Natural killer cell treated with Interleukin-12 subunit alpha and Interleukin-12 subunit beta and Interleukin-15 and Interleukin-18, amount 100 ng/mL, for 72 hours (primary cell): ENCODE measurements around the gene KRT3. TPM values are rescaled to one million over a fixed set of nuclear protein-coding genes. Genes with fewer than 3 reads are reported as not detected.

ENCODE experiments used
- ATAC-seq, 2 donors: fragments of 150-1000 bp; cut with Tn5 transposase in 1 of 2; sonication (Bioruptor Pico), chemical (Tn5 transposase) in 1 of 2; 2 replicates each; pipeline ENCODE4 v1.10.0; 2021
- DNase-seq: peaks from one replicate; pipeline ENCODE4 v3.0.0; 2022; ENCODE audit warnings: low spot score
- H3K27ac Mint-ChIP-seq, 2 donors: 1 replicate in 1 of 2; 2 replicates in 1 of 2; pipeline ENCODE4 v1.8.0; 2022; ENCODE audit warnings: mixed read lengths in 2 of 2, mild to moderate bottlenecking in 1 of 2, moderate library complexity in 1 of 2
- H3K27me3 Mint-ChIP-seq, 2 donors: 1 replicate in 1 of 2; 2 replicates in 1 of 2; pipeline ENCODE4 v1.8.0; 2022; ENCODE audit warnings: mixed read lengths in 2 of 2
- H3K36me3 Mint-ChIP-seq: one replicate; pipeline ENCODE4 v1.8.0; 2022; ENCODE audit warnings: mixed read lengths
- H3K4me1 Mint-ChIP-seq, 2 donors: 1 replicate in 1 of 2; 2 replicates in 1 of 2; pipeline ENCODE4 v1.8.0; 2022; ENCODE audit warnings: low read depth in 2 of 2, mixed read lengths in 2 of 2, mild to moderate bottlenecking in 1 of 2
- H3K4me3 Mint-ChIP-seq: one replicate; pipeline ENCODE4 v1.8.0; 2022; ENCODE audit warnings: mixed read lengths
- H3K9me3 Mint-ChIP-seq: 2 replicates; pipeline ENCODE4 v1.8.0; 2022; ENCODE audit warnings: mixed read lengths
- total RNA-seq, 2 donors: library from RNA; stranded (reverse); gene quantifications; one replicate each; pipeline ENCODE4 v1.2.3, GENCODE V29; 2022

KRT3 gene
- total RNA-seq, 2 donors from 2014 or later, result not detected

DNA sequence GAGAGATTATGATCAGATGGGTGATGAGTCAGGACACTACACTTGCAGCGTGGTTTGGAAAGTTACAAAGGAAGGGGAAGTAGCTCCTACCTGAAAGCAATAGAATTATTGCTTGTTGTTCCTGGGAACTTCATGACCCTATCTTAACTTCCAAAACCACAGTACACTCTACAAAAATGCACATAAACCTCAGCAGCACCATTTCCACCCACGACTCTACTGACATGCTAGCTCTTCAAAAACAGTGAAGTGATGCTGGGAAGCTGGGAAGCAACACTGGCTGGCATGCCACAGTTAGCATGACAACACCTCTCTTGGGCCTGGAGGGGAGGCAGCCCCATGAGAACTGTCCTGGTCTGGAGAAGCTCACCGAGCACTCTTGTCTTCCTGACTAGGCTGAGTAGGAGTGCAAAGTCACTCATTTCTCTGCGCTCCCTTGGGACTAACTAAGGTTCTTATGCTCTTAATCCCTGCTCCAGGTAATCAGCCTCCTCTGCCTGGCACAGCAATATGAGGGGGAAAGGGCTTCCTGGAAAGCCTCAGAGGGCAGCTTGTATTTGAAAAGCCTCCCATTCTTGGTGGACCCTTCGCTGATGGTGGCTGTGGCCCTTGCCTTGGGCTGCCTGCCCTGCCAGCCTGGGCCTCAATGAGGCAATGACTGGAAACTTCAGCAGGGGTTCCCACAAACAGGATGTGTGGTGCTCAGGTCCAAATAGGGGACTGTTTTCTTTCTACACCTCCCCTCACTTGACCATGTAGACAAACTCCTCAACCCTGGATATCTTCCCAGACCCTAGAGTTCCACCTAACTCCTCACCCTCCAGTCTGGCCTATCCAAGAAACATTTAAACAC is 1.2 kb downstream of the KRT3 start:
- H3K36me3 Mint-ChIP-seq, result no peaks in the 10 kb centered on the region
- H3K27ac Mint-ChIP-seq, result no peak overlapping the region
- peaks cover 14 to 19% of the 10 kb centered on the region in 2 donors for H3K27me3 Mint-ChIP-seq
- ATAC-seq, result no peak
- H3K4me1 Mint-ChIP-seq, result peaks cover 0 to 11% of the 10 kb centered on the region in 2 donors
- H3K4me3 Mint-ChIP-seq, result no peak overlapping the region
- no peak for DNase-seq
- no peaks in the 10 kb centered on the region for H3K9me3 Mint-ChIP-seq

- Mint-ChIP-seq H3K27me3 (peaks cover 34 to 36% of the 10 kb centered on the region in 2 donors), H3K36me3 (no peaks in the 10 kb centered on the region), H3K9me3 (no peaks in the 10 kb centered on the region), H3K4me1 (peaks cover 0 to 23% of the 10 kb centered on the region in 2 donors), H3K27ac (no peak overlapping the region), H3K4me3 (no peak overlapping the region)
- DNase-seq (no peak), ATAC-seq (no peak)
Observed at GRCh38 chr12:52792185-52793029, 3.5 kb downstream of the KRT3 start.

DNA sequence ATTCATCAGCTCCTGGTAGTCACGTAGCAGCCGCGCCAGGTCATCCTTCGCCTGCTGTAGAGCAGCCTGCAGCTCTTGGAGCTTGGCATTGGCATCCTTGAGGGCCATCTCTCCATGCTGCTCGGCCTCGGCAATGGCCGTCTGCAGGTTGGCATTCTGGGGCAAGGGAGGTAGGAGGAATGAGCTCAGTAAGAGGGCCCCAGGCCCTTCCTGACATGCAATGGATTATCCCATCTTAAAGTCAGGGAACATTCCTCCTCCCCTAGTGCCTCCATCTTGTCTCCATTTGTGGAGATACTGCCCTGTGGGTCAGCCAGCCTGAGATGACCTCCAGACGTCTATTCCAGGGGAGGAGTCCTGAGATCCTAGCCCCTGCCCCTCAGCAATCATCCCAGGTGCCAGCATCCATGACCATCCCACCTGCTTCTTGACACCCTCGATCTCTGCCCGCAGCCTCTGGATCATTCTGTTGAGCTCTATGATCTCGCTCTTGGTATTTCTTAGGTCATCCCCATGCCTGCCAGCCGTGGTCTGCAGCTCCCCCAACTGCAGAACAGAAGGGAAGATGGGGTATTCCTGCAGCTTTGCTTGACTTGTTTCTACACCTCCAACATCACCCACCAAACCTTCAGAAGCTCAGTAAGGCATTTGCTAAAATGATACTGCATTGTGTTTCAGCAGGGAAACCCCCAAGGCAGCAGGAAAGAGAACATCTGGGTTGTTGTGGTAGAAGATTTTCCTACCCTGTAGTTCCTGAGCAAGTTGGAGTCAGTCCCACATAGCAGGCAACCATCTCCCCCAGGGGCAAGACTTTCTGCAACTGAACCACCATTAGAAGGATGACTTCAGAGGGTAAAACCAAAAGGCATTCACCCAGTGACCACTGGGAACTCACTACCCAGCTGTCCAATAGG is 4.4 kb downstream of the KRT3 start:
- Mint-ChIP-seq H3K9me3 (no peaks in the 10 kb centered on the region), H3K27me3 (peaks cover 34 to 36% of the 10 kb centered on the region in 2 donors), H3K36me3 (no peaks in the 10 kb centered on the region), H3K4me1 (peaks cover 0 to 23% of the 10 kb centered on the region in 2 donors), H3K4me3 (no peak overlapping the region), H3K27ac (no peak overlapping the region)
- DNase-seq (no peak), ATAC-seq (no peak)

- ATAC-seq (no peak), DNase-seq (no peak)
- Mint-ChIP-seq H3K27ac (no peak overlapping the region), H3K9me3 (no peaks in the 10 kb centered on the region), H3K27me3 (peaks cover 36 to 37% of the 10 kb centered on the region in 2 donors), H3K4me3 (no peak overlapping the region), H3K36me3 (no peaks in the 10 kb centered on the region), H3K4me1 (peaks cover 0 to 23% of the 10 kb centered on the region in 2 donors)
Observed at GRCh38 chr12:52790427-52791270, 5.3 kb downstream of the KRT3 start.

DNA sequence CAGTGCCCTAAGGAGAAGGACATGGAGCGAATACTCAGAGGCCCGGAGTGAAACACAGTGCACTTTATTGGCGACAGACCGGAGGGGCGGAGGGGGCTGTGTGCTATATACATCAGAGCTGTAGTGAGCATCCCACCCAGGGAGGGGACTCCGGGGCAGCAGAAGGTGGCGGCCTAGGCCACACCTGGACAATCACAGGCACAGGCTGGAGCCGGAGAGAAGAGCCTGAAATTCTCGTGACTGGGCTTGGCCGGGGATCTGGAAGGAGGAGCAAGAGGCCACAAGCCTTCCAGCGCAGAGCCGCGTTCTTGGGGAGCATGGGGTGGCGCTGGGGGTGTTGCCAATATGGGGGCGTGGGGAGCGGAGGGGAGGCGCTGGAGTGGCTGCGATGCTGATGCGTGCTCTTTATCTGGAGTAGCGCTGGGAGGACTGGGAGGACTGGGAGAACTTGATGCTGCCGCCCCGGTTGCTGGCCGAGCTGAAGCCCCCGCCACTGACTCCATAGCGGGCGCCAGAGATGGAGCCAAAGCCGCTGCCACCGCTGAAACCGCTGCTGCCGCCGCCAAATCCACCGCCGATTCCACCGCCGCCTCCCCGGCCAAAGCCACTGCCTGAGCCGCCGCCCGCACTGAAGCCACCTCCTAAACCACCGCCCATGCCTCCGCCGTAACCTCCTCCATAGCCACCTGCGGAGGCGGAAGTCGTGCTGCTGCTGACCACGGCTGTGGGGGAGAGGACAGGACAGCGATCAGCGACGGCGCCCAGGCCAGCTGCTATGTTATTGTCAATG is 6.1 kb downstream of the KRT3 start:
- no peak overlapping the region for H3K27ac Mint-ChIP-seq
- H3K9me3 Mint-ChIP-seq, result no peaks in the 10 kb centered on the region
- peaks cover 0 to 23% of the 10 kb centered on the region in 2 donors for H3K4me1 Mint-ChIP-seq
- ATAC-seq, result peak in 1 of 2 donors; percentile 35
- H3K36me3 Mint-ChIP-seq, result no peaks in the 10 kb centered on the region
- DNase-seq, result no peak
- H3K4me3 Mint-ChIP-seq, result no peak overlapping the region
- H3K27me3 Mint-ChIP-seq, result peaks cover 42 to 45% of the 10 kb centered on the region in 2 donors

GRCh38 chr12:52788876-52789636 is 6.9 kb downstream of the KRT3 start:
- H3K4me3 Mint-ChIP-seq, result no peak overlapping the region
- H3K27me3 Mint-ChIP-seq, result peaks cover 40 to 51% of the 10 kb centered on the region in 2 donors
- no peaks in the 10 kb centered on the region for H3K9me3 Mint-ChIP-seq
- ATAC-seq (no peak), DNase-seq (no peak)
- no peaks in the 10 kb centered on the region for H3K36me3 Mint-ChIP-seq
- H3K27ac Mint-ChIP-seq, result no peak overlapping the region
- peaks cover 0 to 23% of the 10 kb centered on the region in 2 donors for H3K4me1 Mint-ChIP-seq

GRCh38 chr12:52788192-52788875 is 7.6 kb downstream of the KRT3 start:
- no peak for DNase-seq
- no peak overlapping the region for H3K4me3 Mint-ChIP-seq
- peaks cover 43 to 58% of the 10 kb centered on the region in 2 donors for H3K27me3 Mint-ChIP-seq
- H3K36me3 Mint-ChIP-seq, result no peaks in the 10 kb centered on the region
- peaks cover 3 to 23% of the 10 kb centered on the region in 2 donors for H3K4me1 Mint-ChIP-seq
- ATAC-seq, result no peak
- no peak overlapping the region for H3K27ac Mint-ChIP-seq
- no peaks in the 10 kb centered on the region for H3K9me3 Mint-ChIP-seq

DNA sequence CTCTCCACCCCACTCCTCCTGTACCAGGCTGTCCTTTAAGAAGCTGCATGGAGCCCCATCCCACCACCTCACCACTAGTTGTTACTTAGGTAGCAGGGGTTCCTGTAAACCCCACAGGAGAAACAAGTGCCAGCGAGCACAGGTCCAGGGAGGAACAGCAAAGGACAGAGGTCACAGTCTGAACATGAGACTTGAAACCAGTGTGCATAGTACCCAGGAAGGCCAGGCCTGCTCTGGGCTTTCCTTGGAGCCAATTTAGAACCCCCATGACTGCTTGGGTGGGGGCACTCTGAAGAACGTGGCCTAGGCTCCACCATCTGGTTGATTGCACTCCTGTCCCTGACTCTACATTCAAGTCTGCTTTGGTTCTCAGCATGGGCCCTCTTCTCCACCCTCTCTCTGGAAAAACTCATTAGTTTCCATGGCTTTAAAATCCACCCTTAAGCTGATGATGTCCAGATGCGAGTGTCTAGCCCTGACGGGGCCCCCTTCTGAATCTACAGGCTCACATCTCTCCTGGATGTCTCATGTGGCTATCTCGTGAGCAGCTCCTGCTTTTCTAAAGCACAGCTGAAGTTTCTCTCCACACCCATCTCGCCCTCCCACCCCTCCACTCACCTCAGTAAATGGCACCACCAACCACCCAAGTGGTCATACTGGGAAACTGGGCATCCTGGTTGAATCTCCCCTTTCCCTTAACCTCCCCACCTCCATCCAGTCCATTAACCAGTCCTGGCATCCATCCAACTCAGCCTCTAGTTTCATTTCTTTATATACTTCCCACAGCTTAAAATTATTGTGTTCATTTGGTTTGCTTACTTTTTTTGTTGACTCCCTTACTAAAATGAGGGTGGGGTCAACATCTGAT is 8.4 kb downstream of the KRT3 start:
- H3K4me1 Mint-ChIP-seq, result peaks cover 3 to 23% of the 10 kb centered on the region in 2 donors
- H3K36me3 Mint-ChIP-seq, result no peaks in the 10 kb centered on the region
- no peak overlapping the region for H3K4me3 Mint-ChIP-seq
- H3K27me3 Mint-ChIP-seq, result peaks cover 42 to 60% of the 10 kb centered on the region in 2 donors
- DNase-seq (no peak), ATAC-seq (no peak)
- H3K9me3 Mint-ChIP-seq, result no peaks in the 10 kb centered on the region
- no peak overlapping the region for H3K27ac Mint-ChIP-seq

GRCh38 chr12:52784909-52785308 is 11.0 kb downstream of the KRT3 start:
- Mint-ChIP-seq H3K27me3 (peaks cover 31 to 46% of the 10 kb centered on the region in 2 donors), H3K4me1 (peaks cover 3 to 12% of the 10 kb centered on the region in 2 donors), H3K9me3 (no peaks in the 10 kb centered on the region), H3K4me3 (no peak overlapping the region), H3K27ac (no peak overlapping the region), H3K36me3 (no peaks in the 10 kb centered on the region)
- no peak for DNase-seq
- ATAC-seq, result no peak

DNA sequence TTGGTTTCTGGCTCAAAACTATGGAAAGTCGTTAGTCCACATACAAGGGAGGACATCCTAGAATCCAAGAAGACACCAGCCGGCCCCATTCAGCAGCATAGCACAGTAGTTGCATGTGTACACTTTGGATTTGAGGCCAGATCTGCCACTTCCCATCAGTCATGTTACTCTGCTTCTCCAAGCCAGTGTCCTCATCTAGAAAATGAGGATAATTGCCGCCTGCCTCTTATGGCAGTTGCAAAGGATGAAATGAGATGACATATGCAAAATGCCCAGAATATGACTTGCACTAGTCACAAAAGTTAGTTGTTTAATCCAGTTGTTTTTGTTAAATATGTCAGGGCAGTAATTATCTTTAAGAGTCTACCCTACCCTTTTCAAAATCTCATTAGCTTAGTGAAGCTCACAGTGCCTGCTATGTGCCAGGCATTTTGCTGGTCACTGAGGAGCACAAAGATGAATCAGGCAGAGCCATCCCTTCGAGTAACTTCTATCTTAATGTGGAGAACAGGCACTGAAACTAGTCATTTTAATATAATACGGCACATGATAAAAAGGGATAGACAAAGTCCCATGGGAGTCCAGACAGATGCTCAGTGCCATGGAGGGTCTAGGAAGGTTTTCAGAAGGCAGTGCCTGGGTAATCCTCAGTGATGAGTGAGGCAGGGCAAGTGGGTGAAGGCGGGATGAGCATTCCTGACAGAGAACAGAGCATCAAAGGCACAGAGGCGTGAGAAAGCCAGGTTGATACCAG is 12.2 kb downstream of the KRT3 start:
- no peaks in the 10 kb centered on the region for H3K9me3 Mint-ChIP-seq
- peaks cover 22 to 38% of the 10 kb centered on the region in 2 donors for H3K27me3 Mint-ChIP-seq
- no peak overlapping the region for H3K27ac Mint-ChIP-seq
- no peak for DNase-seq
- ATAC-seq, result no peak
- H3K4me3 Mint-ChIP-seq, result no peak overlapping the region
- no peaks in the 10 kb centered on the region for H3K36me3 Mint-ChIP-seq
- H3K4me1 Mint-ChIP-seq, result peaks cover 3% of the 10 kb centered on the region in 2 donors
